Measurements from ENCODE around the gene LTO1.
A peak's percentile ranks its signal among the peaks of the same experiment; 100 is the strongest.

Gene LTO1

GRCh38 chr11:69716099-69716498 lies 40.9 kb upstream of the LTO1 start:
- 97% methylated on average over 5 of the region's 11 CpGs for WGBS (ENCODE audit: insufficient coverage)
- H3K27ac ChIP-seq (ENCODE audit: insufficient read depth in 1 of 2, low read depth in 1 of 2, low read length in 2 of 2, poor library complexity in 1 of 2, severe bottlenecking in 2 of 2), result no peak overlapping the region
- H3K27me3 ChIP-seq (replicated peaks in 2 of 5; ENCODE audit: control insufficient read depth in 4 of 5, insufficient read depth in 5 of 5, low read length in 4 of 5), result peaks cover 0 to 58% (median 27%) of the 10 kb centered on the region in 5 experiments
- DNase-seq, result peak in 1 of 3 donors; percentile 5
- CTCF ChIA-PET, result interaction anchor here (0.7 to 1.4 kb wide), 5 partner anchors 9 to 182 kb away, joined by 3 to 7 read pairs (median 3); no protein-coding TSS in a partner anchor
- H3K9me3 ChIP-seq (ENCODE audit: control extremely low read depth in 1 of 5, control insufficient read depth in 4 of 5, insufficient read depth in 2 of 5, low read depth in 1 of 5, low read length in 4 of 5), result no peaks in the 10 kb centered on the region
- POLR2A ChIA-PET, result no interaction called here
- H3K4me1 ChIP-seq (ENCODE audit: control extremely low read depth in 1 of 4, control insufficient read depth in 4 of 4, insufficient read depth in 4 of 4, low read length in 3 of 4), result peaks cover 0 to 15% (median 11%) of the 10 kb centered on the region in 4 experiments
- no peak overlapping the region for H3K4me3 ChIP-seq (ENCODE audit: control insufficient read depth in 1 of 7, extremely low read depth in 1 of 7, insufficient read depth in 4 of 7, low read depth in 2 of 7, low read length in 6 of 7)
- H3K36me3 ChIP-seq (ENCODE audit: control insufficient read depth in 4 of 4, insufficient read depth in 4 of 4, low read length in 3 of 4), result no peaks in the 10 kb centered on the region

DNA sequence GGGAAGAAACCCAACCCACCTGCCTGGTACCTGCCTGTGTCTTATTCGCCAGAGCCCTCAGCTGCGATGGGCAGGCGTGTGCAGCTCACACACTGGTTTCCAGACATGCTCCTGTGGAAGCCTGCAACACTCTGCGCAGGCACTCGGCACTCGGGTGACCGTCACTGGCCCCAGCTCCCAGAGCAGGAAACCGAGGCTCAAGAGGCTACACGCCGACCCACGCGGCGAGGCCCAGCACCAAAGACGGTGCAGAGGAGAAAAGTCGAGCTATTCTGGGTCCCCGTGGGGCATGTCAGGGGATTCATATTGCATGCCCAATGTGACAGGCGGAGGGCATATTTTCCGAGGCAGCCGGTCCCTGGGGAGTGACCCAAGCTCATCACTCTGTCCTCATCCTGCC lies 40.3 kb upstream of the LTO1 start:
- ChIA-PET CTCF (interaction anchor here (0.6 to 1.4 kb wide), 5 partner anchors 9 to 192 kb away, joined by 3 to 7 read pairs (median 3); no protein-coding TSS in a partner anchor), POLR2A (no interaction called here)
- Histone ChIP-seq H3K4me3 (ENCODE audit: control insufficient read depth in 1 of 7, extremely low read depth in 1 of 7, insufficient read depth in 4 of 7, low read depth in 2 of 7, low read length in 6 of 7) (no peak overlapping the region), H3K36me3 (ENCODE audit: control insufficient read depth in 4 of 4, insufficient read depth in 4 of 4, low read length in 3 of 4) (no peaks in the 10 kb centered on the region), H3K9me3 (ENCODE audit: control extremely low read depth in 1 of 5, control insufficient read depth in 4 of 5, insufficient read depth in 2 of 5, low read depth in 1 of 5, low read length in 4 of 5) (no peaks in the 10 kb centered on the region), H3K27ac (ENCODE audit: insufficient read depth in 1 of 2, low read depth in 1 of 2, low read length in 2 of 2, poor library complexity in 1 of 2, severe bottlenecking in 2 of 2) (no peak overlapping the region), H3K27me3 (replicated peaks in 2 of 5; ENCODE audit: control insufficient read depth in 4 of 5, insufficient read depth in 5 of 5, low read length in 4 of 5) (peaks cover 0 to 52% (median 24%) of the 10 kb centered on the region in 5 experiments), H3K4me1 (ENCODE audit: control extremely low read depth in 1 of 4, control insufficient read depth in 4 of 4, insufficient read depth in 4 of 4, low read length in 3 of 4) (peaks cover 0 to 15% (median 11%) of the 10 kb centered on the region in 4 experiments)
- 87% methylated on average over 18 of the region's 19 CpGs for WGBS (ENCODE audit: insufficient coverage)
- no peak for DNase-seq

- peak; percentile 30 to 80 (median 67) for DNase-seq
- Histone ChIP-seq H3K9me3 (ENCODE audit: control extremely low read depth in 1 of 5, control insufficient read depth in 4 of 5, insufficient read depth in 2 of 5, low read depth in 1 of 5, low read length in 4 of 5) (no peaks in the 10 kb centered on the region), H3K36me3 (ENCODE audit: control insufficient read depth in 4 of 4, insufficient read depth in 4 of 4, low read length in 3 of 4) (no peaks in the 10 kb centered on the region), H3K4me1 (ENCODE audit: control extremely low read depth in 1 of 4, control insufficient read depth in 4 of 4, insufficient read depth in 4 of 4, low read length in 3 of 4) (peaks cover 0 to 15% (median 11%) of the 10 kb centered on the region in 4 experiments), H3K27me3 (replicated peaks in 2 of 5; ENCODE audit: control insufficient read depth in 4 of 5, insufficient read depth in 5 of 5, low read length in 4 of 5) (peaks cover 0 to 42% (median 11%) of the 10 kb centered on the region in 5 experiments), H3K27ac (ENCODE audit: insufficient read depth in 1 of 2, low read depth in 1 of 2, low read length in 2 of 2, poor library complexity in 1 of 2, severe bottlenecking in 2 of 2) (no peak overlapping the region), H3K4me3 (ENCODE audit: control insufficient read depth in 1 of 7, extremely low read depth in 1 of 7, insufficient read depth in 4 of 7, low read depth in 2 of 7, low read length in 6 of 7) (peak overlapping the region in 5 of 7 experiments; percentile 5 to 58 (median 10))
- CTCF ChIA-PET, result interaction anchor here (1.5 kb wide), 1 partner anchor 484 kb away, joined by 4 read pairs; no protein-coding TSS in a partner anchor
- WGBS (ENCODE audit: insufficient coverage), result 30% methylated on average over 26 of the region's 28 CpGs
- POLR2A ChIA-PET, result interaction anchor here (0.6 kb wide), 1 partner anchor 128 kb away, joined by 4 read pairs; no protein-coding TSS in a partner anchor
Measured at GRCh38 chr11:69711822-69712801, 37.0 kb upstream of the LTO1 start.

DNA sequence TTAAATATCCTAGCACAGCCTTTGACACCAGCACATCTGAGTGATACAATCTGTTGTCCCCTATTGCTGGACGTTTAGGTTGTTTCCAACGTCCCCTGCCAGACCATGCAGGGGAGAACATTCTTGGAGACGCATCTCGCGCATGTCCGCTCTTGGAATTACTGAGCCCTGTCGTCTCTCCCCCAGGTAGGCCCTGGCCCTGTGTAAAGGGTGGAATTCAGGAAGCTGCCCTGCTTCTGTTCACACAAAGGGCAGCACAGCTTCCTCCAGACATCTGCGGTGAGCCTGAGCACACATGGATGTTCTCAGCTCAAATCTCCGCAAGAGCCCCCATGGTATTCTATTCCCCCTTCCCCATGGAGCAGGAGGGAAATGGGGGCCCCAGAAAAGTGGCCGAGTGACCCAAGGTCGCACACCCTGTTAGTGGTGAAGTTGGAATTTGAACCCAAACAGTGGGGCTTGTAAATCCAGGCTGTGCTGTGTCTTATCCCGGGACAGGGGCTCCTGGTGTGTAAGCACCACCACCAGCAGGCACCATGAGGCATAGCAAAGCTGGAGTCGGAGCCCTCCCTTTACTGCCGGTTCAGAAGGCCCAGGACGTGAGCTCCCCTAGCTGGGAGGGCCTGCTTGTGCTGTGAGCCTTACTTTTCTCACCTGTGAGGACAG lies 33.7 kb upstream of the LTO1 start:
- peaks cover 0 to 55% (median 33%) of the 10 kb centered on the region in 5 experiments for H3K27me3 ChIP-seq (replicated peaks in 2 of 5; ENCODE audit: control insufficient read depth in 4 of 5, insufficient read depth in 5 of 5, low read length in 4 of 5)
- no peaks in the 10 kb centered on the region for H3K36me3 ChIP-seq (ENCODE audit: control insufficient read depth in 4 of 4, insufficient read depth in 4 of 4, low read length in 3 of 4)
- peaks cover 0 to 24% (median 19%) of the 10 kb centered on the region in 4 experiments for H3K4me1 ChIP-seq (ENCODE audit: control extremely low read depth in 1 of 4, control insufficient read depth in 4 of 4, insufficient read depth in 4 of 4, low read length in 3 of 4)
- CTCF ChIA-PET, result interaction anchor here (1.4 kb wide), 1 partner anchor 9 kb away, joined by 4 read pairs; no protein-coding TSS in a partner anchor
- 74% methylated on average over 15 of the region's 15 CpGs for WGBS (ENCODE audit: insufficient coverage)
- no peak for DNase-seq
- H3K27ac ChIP-seq (ENCODE audit: insufficient read depth in 1 of 2, low read depth in 1 of 2, low read length in 2 of 2, poor library complexity in 1 of 2, severe bottlenecking in 2 of 2), result no peak overlapping the region
- POLR2A ChIA-PET, result no interaction called here
- H3K9me3 ChIP-seq (ENCODE audit: control extremely low read depth in 1 of 5, control insufficient read depth in 4 of 5, insufficient read depth in 2 of 5, low read depth in 1 of 5, low read length in 4 of 5), result no peaks in the 10 kb centered on the region
- no peak overlapping the region for H3K4me3 ChIP-seq (ENCODE audit: control insufficient read depth in 1 of 7, extremely low read depth in 1 of 7, insufficient read depth in 4 of 7, low read depth in 2 of 7, low read length in 6 of 7)

DNA sequence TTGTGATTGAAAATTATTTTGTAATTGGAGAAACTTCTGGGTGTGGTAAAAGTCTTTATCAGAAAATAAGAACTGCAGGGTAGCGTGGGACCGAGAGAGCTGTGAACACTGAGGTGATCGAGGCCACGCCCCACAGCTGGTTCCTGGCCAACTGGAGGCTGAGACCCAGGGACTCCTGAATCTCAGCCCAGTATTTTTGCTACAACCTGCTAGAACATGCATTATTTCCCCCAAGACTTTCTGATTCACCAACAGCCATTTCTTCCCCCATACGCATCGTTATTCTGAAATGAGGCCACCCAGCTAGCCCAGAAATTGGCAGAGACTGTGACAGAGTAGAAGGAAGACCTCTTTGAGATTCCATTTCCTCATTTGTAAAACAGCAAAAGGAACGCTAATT lies 32.0 kb upstream of the LTO1 start:
- no peak overlapping the region for H3K27ac ChIP-seq (ENCODE audit: insufficient read depth in 1 of 2, low read depth in 1 of 2, low read length in 2 of 2, poor library complexity in 1 of 2, severe bottlenecking in 2 of 2)
- POLR2A ChIA-PET, result no interaction called here
- peak in 1 of 3 donors; percentile 11 for DNase-seq
- 26% methylated on average over 6 of the region's 7 CpGs for WGBS (ENCODE audit: insufficient coverage)
- CTCF ChIA-PET, result interaction anchor here (1.0 to 2.5 kb wide), 3 partner anchors 8 to 21 kb away, joined by 3 to 7 read pairs (median 6); no protein-coding TSS in a partner anchor
- peaks cover 0 to 27% (median 15%) of the 10 kb centered on the region in 4 experiments for H3K4me1 ChIP-seq (ENCODE audit: control extremely low read depth in 1 of 4, control insufficient read depth in 4 of 4, insufficient read depth in 4 of 4, low read length in 3 of 4)
- H3K27me3 ChIP-seq (replicated peaks in 2 of 5; ENCODE audit: control insufficient read depth in 4 of 5, insufficient read depth in 5 of 5, low read length in 4 of 5), result peaks cover 0 to 72% (median 44%) of the 10 kb centered on the region in 5 experiments
- no peak overlapping the region for H3K4me3 ChIP-seq (ENCODE audit: control insufficient read depth in 1 of 7, extremely low read depth in 1 of 7, insufficient read depth in 4 of 7, low read depth in 2 of 7, low read length in 6 of 7)
- no peaks in the 10 kb centered on the region for H3K9me3 ChIP-seq (ENCODE audit: control extremely low read depth in 1 of 5, control insufficient read depth in 4 of 5, insufficient read depth in 2 of 5, low read depth in 1 of 5, low read length in 4 of 5)
- no peaks in the 10 kb centered on the region for H3K36me3 ChIP-seq (ENCODE audit: control insufficient read depth in 4 of 4, insufficient read depth in 4 of 4, low read length in 3 of 4)

GRCh38 chr11:69705901-69706787 lies 31.0 kb upstream of the LTO1 start:
- no peak overlapping the region for H3K27ac ChIP-seq (ENCODE audit: insufficient read depth in 1 of 2, low read depth in 1 of 2, low read length in 2 of 2, poor library complexity in 1 of 2, severe bottlenecking in 2 of 2)
- POLR2A ChIA-PET, result no interaction called here
- DNase-seq, result no peak
- H3K4me1 ChIP-seq (ENCODE audit: control extremely low read depth in 1 of 4, control insufficient read depth in 4 of 4, insufficient read depth in 4 of 4, low read length in 3 of 4), result peaks cover 0 to 21% (median 10%) of the 10 kb centered on the region in 4 experiments
- no peaks in the 10 kb centered on the region for H3K36me3 ChIP-seq (ENCODE audit: control insufficient read depth in 4 of 4, insufficient read depth in 4 of 4, low read length in 3 of 4)
- 25% methylated on average over 14 of the region's 20 CpGs for WGBS (ENCODE audit: insufficient coverage)
- no peaks in the 10 kb centered on the region for H3K9me3 ChIP-seq (ENCODE audit: control extremely low read depth in 1 of 5, control insufficient read depth in 4 of 5, insufficient read depth in 2 of 5, low read depth in 1 of 5, low read length in 4 of 5)
- H3K27me3 ChIP-seq (replicated peaks in 2 of 5; ENCODE audit: control insufficient read depth in 4 of 5, insufficient read depth in 5 of 5, low read length in 4 of 5), result peaks cover 0 to 83% (median 48%) of the 10 kb centered on the region in 5 experiments
- CTCF ChIA-PET, result interaction anchor here (1.0 to 2.5 kb wide), 4 partner anchors 9 to 95 kb away, joined by 3 to 7 read pairs (median 5); no protein-coding TSS in a partner anchor
- H3K4me3 ChIP-seq (ENCODE audit: control insufficient read depth in 1 of 7, extremely low read depth in 1 of 7, insufficient read depth in 4 of 7, low read depth in 2 of 7, low read length in 6 of 7), result no peak overlapping the region

Data from common myeloid progenitor, CD34-positive (primary cell).